Astrocyte of the cerebellum (primary cell): ENCODE results near the gene PRSS16.

Experiments used
- DNase-seq: peaks from one replicate; pipeline ENCODE4 v3.0.0-alpha.2; 2011; ENCODE audit warnings: low read depth
- H3K4me3 ChIP-seq: 2 replicates; pipeline ENCODE4 v1.5.1; 2011; ENCODE audit warnings: mild to moderate bottlenecking, low read depth, low read length, moderate library complexity
- CTCF ChIP-seq: IDR thresholded peaks from 2 replicates; pipeline ENCODE4 v1.5.1; 2012; ENCODE audit warnings: low read length, low read depth, moderate library complexity, mild to moderate bottlenecking; ENCODE audit errors: missing control alignments
- in situ Hi-C: cut with HindIII; loops from 2 replicates; pipeline ENCODE4 v1.10.0; 2017; ENCODE audit warnings: low sequenced_read_pairs

The PRSS16 gene

GRCh38 chr6:27303613-27304272 lies 56.2 kb downstream of the PRSS16 start:
- DNase-seq, result no peak
- in situ Hi-C loops, result no loop called here
- no peak for TF ChIP-seq CTCF
- no peak overlapping the region for H3K4me3 ChIP-seq
